HepG2 (cell line): ENCODE data around the gene NPFFR1. TPM values are rescaled to one million over a fixed set of nuclear protein-coding genes. Genes with fewer than 3 reads are reported as not detected.

Source experiments
- ATAC-seq: fragments of 200-7000 bp; cut with Tn5 transposase; 3 replicates; pipeline ENCODE4 v1.9.1; 2020; ENCODE audit warnings: mild to moderate bottlenecking, moderate library complexity
- BruUV-seq: library from RNA; stranded (reverse); fragments of 400-500 nt; replicated peaks from 2 replicates; lab custom pipeline; 2021; lab: Mats Ljungman, UMichigan
- CTCF ChIA-PET: fragments of 300-600 bp; formaldehyde crosslinking; extraction: SDS; loops from one replicate; lab custom pipeline; 2021; ENCODE audit warnings: low total read pairs, inconsistent platforms, low intra/inter-chr PET ratio; lab: Yijun Ruan, JAX
- POLR2A ChIA-PET: fragments of 350-600 bp; sonication (Branson Sonifier 250); formaldehyde crosslinking; loops from one replicate; lab custom pipeline; 2020; ENCODE audit warnings: antibody characterized with exemption, inconsistent platforms; lab: Yijun Ruan, JAX
- DNase-seq: peaks from one replicate; pipeline ENCODE4 v3.0.0-alpha.2; 2015; ENCODE audit warnings: low spot score
- FAIRE-seq: peaks from 3 replicates; lab custom pipeline; 2011; peaks lifted over from hg19 to GRCh38; lab: Jason Lieb, UNC
- H2AFZ ChIP-seq: one replicate; pipeline ENCODE4 v1.6.1; 2011; ENCODE audit warnings: low read length, inconsistent platforms
- H3K27ac ChIP-seq: fragments of 300-600 bp; 3 replicates; pipeline ENCODE4 v1.8.0; 2011; ENCODE audit warnings: mixed run types, mild to moderate bottlenecking, mixed read lengths, low read length, inconsistent platforms; ENCODE audit not compliant: insufficient read depth; ENCODE audit errors: extremely low read length
- H3K27me3 ChIP-seq, 2 experiments: fragments of 200-600 bp in 1 of 2; 2 replicates in 1 of 2; 3 replicates in 1 of 2; pipeline versions ENCODE4 v1.6.0 to v1.8.0; 2011; ENCODE audit warnings: low read length in 2 of 2, mild to moderate bottlenecking in 2 of 2, moderate library complexity in 2 of 2, inconsistent platforms in 1 of 2; ENCODE audit not compliant: insufficient read depth in 2 of 2, control insufficient read depth in 1 of 2
- H3K36me3 ChIP-seq, 2 experiments: fragments of 200-600 bp in 1 of 2; replicated peaks in 1 of 2; 2 replicates in 1 of 2; 3 replicates in 1 of 2; pipeline versions ENCODE4 v1.5.1 to v1.8.0; 2011; ENCODE audit warnings: low read length in 2 of 2, inconsistent platforms in 1 of 2; ENCODE audit not compliant: insufficient read depth in 2 of 2, control insufficient read depth in 1 of 2
- H3K4me1 ChIP-seq: 2 replicates; pipeline ENCODE4 v1.5.1; 2012; ENCODE audit warnings: low read length, inconsistent platforms; ENCODE audit not compliant: insufficient read depth
- H3K4me2 ChIP-seq: 2 replicates; pipeline ENCODE4 v1.6.0; 2011; ENCODE audit warnings: low read depth, low read length, inconsistent platforms
- H3K4me3 ChIP-seq, 3 experiments: fragments of 200-600 bp in 1 of 3; sonication (generic), shearing (Covaris generic) in 1 of 3; replicated peaks in 1 of 3; 2 replicates each; pipeline ENCODE4 v1.5.1; 2011 to 2016; ENCODE audit warnings: low read length in 3 of 3, inconsistent platforms in 2 of 3, low read depth in 2 of 3, mild to moderate bottlenecking in 2 of 3, control low read depth in 1 of 3, mixed read lengths in 1 of 3; ENCODE audit not compliant: insufficient read depth in 1 of 3
- H3K79me2 ChIP-seq: one replicate; pipeline ENCODE4 v1.6.1; 2011; ENCODE audit warnings: low read length, inconsistent platforms; ENCODE audit not compliant: insufficient read depth
- H3K9ac ChIP-seq: 2 replicates; pipeline ENCODE4 v1.6.0; 2011; ENCODE audit warnings: mild to moderate bottlenecking, low read depth, low read length, inconsistent platforms; ENCODE audit not compliant: insufficient read depth
- H3K9me3 ChIP-seq: 2 replicates; pipeline ENCODE4 v1.5.1; 2012; ENCODE audit warnings: mild to moderate bottlenecking, low read length
- H4K20me1 ChIP-seq: 2 replicates; pipeline ENCODE4 v1.6.0; 2011; ENCODE audit warnings: inconsistent platforms, mild to moderate bottlenecking, low read length, moderate library complexity; ENCODE audit not compliant: insufficient read depth
- CEBPG ChIP-seq: IDR thresholded peaks from 2 replicates; pipeline ENCODE4 v1.6.1; 2016
- CTCF ChIP-seq: sonication (generic); formaldehyde crosslinking; IDR thresholded peaks from 2 replicates; pipeline ENCODE4 v1.5.0; 2020; ENCODE audit warnings: mild to moderate bottlenecking, missing genetic modification reagents, moderate library complexity
- E2F2 ChIP-seq: sonication (generic); formaldehyde crosslinking; IDR thresholded peaks from 2 replicates; pipeline ENCODE4 v1.4.0; 2020; ENCODE audit warnings: missing genetic modification reagents, borderline replicate concordance
- KMT2A ChIP-seq: sonication (generic); formaldehyde crosslinking; IDR thresholded peaks from 2 replicates; pipeline ENCODE4 v1.4.0; 2020; ENCODE audit warnings: missing genetic modification reagents
- NCOA2 ChIP-seq: sonication (generic); formaldehyde crosslinking; IDR thresholded peaks from 2 replicates; pipeline ENCODE4 v1.8.0; 2022; ENCODE audit warnings: inconsistent platforms
- NONO ChIP-seq, 2 experiments: fragments of 450-650 bp in 1 of 2; sonication (generic) in 1 of 2; formaldehyde crosslinking in 1 of 2; IDR thresholded peaks in 1 of 2; conservative IDR thresholded peaks in 1 of 2; 2 replicates each; pipeline versions ENCODE4 v1.6.1 to v1.8.0; 2017 to 2022; ENCODE audit warnings: mild to moderate bottlenecking in 1 of 2, missing genetic modification reagents in 1 of 2, moderate library complexity in 1 of 2
- SP5 ChIP-seq: IDR thresholded peaks from 2 replicates; pipeline ENCODE4 v1.6.1; 2016; ENCODE audit warnings: low read depth, borderline replicate concordance
- ZSCAN9 ChIP-seq: IDR thresholded peaks from 2 replicates; pipeline ENCODE4 v1.6.1; 2016; ENCODE audit warnings: borderline replicate concordance
- WGBS: methylation state at CpG from one replicate; pipeline ENCODE4 v1.1.6; 2017; ENCODE audit warnings: low lambda C conversion rate; 5-methylcytosine and 5-hydroxymethylcytosine counted together
- in situ Hi-C: cut with HindIII; loops from 2 replicates; pipeline ENCODE4 v1.10.0; 2017; ENCODE audit warnings: low pct_unique_long_range_greater_than_20kb; ENCODE audit not compliant: extremely low pct_ligation_motif_present
- intact Hi-C: fragments of 100-400 bp; cut with micrococcal nuclease; formaldehyde crosslinking; loops from one replicate; pipeline ENCODE4 v1.10.0; 2022; ENCODE audit not compliant: unreplicated experiment
- polyA plus RNA-seq, 8 experiments: library from polyadenylated mRNA; depleted of rRNA in 3 of 8; stranded (reverse) in 7 of 8; unstranded in 1 of 8; fragments of >200 nt; fragmentation: Illumina TruSeq in 4 of 8; extraction: Trizol in 4 of 8; gene quantifications; 2 replicates each; pipeline versions ENCODE4 v1.2.1 to v1.2.3, GENCODE V29; 2011 to 2016; ENCODE audit warnings: low read depth in 4 of 8, missing spikeins in 1 of 8, mixed read lengths in 1 of 8; ENCODE audit not compliant: insufficient read depth in 1 of 8
- total RNA-seq, 5 experiments: library from RNA; depleted of rRNA; stranded (reverse); fragments of >200 nt; fragmentation: Illumina TruSeq; extraction: Trizol; gene quantifications; 2 replicates each; pipeline ENCODE4 v1.2.3, GENCODE V29; 2016; ENCODE audit warnings: low read depth in 1 of 5
- TF ChIP-seq, protein P1 (sequence below): sonication (generic); formaldehyde crosslinking; conservative IDR thresholded peaks from 2 replicates; pipeline ENCODE4 v1.4.0; 2020; ENCODE audit warnings: mild to moderate bottlenecking, missing genetic modification reagents, moderate library complexity
- TF ChIP-seq, protein P2 (sequence below): sonication (generic); formaldehyde crosslinking; IDR thresholded peaks from 2 replicates; pipeline ENCODE4 v1.5.1; 2020; ENCODE audit warnings: mild to moderate bottlenecking, missing genetic modification reagents, moderate library complexity

The NPFFR1 gene
- total and polyA plus RNA-seq, 2 of the 13 experiments (the other 11 are each of a cell fraction or from before 2014, with no cell fraction given), result under 0.01 TPM; not detected in 1

DNA sequence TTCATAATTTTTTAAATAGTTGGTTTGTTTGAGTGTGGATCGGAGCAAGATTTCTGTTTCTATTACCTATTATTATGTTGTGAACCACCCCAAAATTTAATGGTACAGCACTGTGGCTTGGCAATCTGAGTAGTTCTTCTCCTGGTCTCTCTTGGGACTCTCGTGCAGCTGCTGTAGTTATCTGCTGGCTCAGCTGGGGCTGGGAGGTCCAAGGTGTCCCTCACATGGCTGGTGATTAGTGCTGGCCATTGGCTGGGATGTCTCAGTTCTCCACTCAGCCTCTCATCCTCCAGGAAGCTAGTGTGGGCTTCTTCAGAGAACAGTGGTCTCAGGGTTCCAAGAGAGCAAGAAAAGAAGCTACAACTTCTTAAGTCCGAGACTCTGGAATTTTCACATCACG, 15.4 kb downstream of the NPFFR1 start (continued):
- TF ChIP-seq ZSCAN9 (CRISPR knock-in tag) (no peak), NCOA2 (CRISPR knock-in tag) (no peak), SP5 (no peak)
- TF ChIP-seq, protein P1, sequence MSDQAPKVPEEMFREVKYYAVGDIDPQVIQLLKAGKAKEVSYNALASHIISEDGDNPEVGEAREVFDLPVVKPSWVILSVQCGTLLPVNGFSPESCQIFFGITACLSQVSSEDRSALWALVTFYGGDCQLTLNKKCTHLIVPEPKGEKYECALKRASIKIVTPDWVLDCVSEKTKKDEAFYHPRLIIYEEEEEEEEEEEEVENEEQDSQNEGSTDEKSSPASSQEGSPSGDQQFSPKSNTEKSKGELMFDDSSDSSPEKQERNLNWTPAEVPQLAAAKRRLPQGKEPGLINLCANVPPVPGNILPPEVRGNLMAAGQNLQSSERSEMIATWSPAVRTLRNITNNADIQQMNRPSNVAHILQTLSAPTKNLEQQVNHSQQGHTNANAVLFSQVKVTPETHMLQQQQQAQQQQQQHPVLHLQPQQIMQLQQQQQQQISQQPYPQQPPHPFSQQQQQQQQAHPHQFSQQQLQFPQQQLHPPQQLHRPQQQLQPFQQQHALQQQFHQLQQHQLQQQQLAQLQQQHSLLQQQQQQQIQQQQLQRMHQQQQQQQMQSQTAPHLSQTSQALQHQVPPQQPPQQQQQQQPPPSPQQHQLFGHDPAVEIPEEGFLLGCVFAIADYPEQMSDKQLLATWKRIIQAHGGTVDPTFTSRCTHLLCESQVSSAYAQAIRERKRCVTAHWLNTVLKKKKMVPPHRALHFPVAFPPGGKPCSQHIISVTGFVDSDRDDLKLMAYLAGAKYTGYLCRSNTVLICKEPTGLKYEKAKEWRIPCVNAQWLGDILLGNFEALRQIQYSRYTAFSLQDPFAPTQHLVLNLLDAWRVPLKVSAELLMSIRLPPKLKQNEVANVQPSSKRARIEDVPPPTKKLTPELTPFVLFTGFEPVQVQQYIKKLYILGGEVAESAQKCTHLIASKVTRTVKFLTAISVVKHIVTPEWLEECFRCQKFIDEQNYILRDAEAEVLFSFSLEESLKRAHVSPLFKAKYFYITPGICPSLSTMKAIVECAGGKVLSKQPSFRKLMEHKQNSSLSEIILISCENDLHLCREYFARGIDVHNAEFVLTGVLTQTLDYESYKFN (CRISPR knock-in tag), result no peak
- TF ChIP-seq, all 625 proteins: peak for 0

DNA sequence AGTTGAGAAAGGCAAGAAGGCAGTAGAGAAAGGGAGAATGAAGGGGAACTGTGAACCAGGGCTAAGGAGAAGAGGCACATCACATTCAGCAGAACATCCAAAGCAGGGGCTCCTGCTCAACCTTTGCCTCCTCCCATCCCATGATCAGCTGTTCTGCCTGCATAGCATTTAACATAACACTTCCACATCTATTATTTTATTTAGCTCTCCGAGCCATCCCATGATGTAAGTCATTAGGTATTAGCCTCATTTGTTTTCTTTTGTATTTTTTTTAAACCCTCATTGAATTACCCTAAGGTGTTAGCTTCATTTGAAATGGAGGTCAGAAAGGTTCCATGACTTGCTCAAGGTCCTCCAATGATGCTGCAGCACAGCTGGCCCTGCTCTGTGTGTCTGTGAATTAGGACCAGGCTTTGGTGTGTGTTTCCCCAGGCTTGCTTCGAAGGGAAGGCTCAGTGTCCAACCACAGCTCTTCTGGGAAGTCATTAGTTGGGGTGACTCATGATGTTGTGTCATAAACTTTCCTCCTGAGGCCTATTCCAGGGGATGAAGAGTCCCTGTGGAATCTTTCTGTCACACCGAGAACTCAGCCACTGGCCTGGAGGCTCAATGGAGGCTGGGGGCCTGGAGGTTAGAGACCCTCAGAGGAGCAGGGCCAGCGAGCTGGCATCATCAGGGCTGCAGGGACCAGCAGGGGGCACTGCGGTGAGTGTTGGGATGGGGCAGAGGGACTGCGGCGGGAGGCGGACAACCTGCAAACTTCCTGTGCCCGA, 16.5 kb downstream of the NPFFR1 start:
- Histone ChIP-seq H3K27ac (no peak overlapping the region), H3K79me2 (no peaks in the 10 kb centered on the region), H4K20me1 (no peaks in the 10 kb centered on the region), H3K4me2 (no peak overlapping the region), H3K9me3 (no peaks in the 10 kb centered on the region), H2AFZ (no peak overlapping the region), H3K27me3 (peaks cover 2 to 3% of the 10 kb centered on the region in 2 experiments; a peak in 2 of 5 replicates), H3K4me1 (peaks cover 2% of the 10 kb centered on the region), H3K9ac (no peak overlapping the region), H3K36me3 (no peaks in the 10 kb centered on the region), H3K4me3 (no peak overlapping the region)
- in situ Hi-C loops, result no loop called here
- intact Hi-C loops, result no loop called here
- FAIRE-seq, result no peak
- peak; percentile 45; the same call in 2 of the 3 replicates for ATAC-seq
- POLR2A ChIA-PET, result no interaction called here
- DNase-seq, result no peak
- WGBS, result 46% methylated on average over 7 of the region's 9 CpGs
- BruUV-seq, result no TSS peak
- CTCF ChIA-PET, result no interaction called here
- TF ChIP-seq KMT2A (no peak), E2F2 (no peak), CTCF (CRISPR knock-in tag) (peak; percentile 66), NONO (IDR thresholded peaks at IDR 0.05) (no peak), NONO (CRISPR knock-in tag; conservative IDR thresholded peaks at IDR 0.05) (no peak), CEBPG (CRISPR knock-in tag) (no peak)
- TF ChIP-seq, protein P2, sequence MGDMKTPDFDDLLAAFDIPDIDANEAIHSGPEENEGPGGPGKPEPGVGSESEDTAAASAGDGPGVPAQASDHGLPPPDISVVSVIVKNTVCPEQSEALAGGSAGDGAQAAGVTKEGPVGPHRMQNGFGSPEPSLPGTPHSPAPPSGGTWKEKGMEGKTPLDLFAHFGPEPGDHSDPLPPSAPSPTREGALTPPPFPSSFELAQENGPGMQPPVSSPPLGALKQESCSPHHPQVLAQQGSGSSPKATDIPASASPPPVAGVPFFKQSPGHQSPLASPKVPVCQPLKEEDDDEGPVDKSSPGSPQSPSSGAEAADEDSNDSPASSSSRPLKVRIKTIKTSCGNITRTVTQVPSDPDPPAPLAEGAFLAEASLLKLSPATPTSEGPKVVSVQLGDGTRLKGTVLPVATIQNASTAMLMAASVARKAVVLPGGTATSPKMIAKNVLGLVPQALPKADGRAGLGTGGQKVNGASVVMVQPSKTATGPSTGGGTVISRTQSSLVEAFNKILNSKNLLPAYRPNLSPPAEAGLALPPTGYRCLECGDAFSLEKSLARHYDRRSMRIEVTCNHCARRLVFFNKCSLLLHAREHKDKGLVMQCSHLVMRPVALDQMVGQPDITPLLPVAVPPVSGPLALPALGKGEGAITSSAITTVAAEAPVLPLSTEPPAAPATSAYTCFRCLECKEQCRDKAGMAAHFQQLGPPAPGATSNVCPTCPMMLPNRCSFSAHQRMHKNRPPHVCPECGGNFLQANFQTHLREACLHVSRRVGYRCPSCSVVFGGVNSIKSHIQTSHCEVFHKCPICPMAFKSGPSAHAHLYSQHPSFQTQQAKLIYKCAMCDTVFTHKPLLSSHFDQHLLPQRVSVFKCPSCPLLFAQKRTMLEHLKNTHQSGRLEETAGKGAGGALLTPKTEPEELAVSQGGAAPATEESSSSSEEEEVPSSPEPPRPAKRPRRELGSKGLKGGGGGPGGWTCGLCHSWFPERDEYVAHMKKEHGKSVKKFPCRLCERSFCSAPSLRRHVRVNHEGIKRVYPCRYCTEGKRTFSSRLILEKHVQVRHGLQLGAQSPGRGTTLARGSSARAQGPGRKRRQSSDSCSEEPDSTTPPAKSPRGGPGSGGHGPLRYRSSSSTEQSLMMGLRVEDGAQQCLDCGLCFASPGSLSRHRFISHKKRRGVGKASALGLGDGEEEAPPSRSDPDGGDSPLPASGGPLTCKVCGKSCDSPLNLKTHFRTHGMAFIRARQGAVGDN (CRISPR knock-in tag), result peak; percentile 31; the same call in 1 of the 2 replicates
